ENCODE results near the gene SPATA13.

DNA sequence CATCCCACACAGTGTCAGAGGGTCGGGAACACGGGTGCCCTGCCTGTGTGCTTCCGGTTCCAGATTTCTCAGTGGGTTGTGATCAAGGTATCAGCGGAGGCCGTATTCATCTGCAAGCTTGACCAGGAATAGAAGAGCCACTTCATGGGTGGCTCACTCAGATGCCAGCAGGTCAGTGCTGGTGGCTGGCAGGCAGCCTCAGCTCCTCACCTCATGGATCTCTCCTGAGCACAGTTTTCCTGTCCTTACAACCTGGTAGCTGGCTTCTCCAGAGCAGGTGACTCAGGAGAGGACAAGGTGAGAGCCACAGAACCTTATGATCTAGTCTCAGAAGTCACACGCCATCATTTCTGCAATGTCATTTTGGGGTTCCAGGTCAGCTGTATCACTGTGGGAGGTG is 44.8 kb upstream of the SPATA13 start:
- no peak for TF ChIP-seq EZH2 (IDR thresholded peaks at IDR 0.05; ENCODE audit: borderline replicate concordance, low read depth, low read length, severe bottlenecking)
- TF ChIP-seq, protein P1, sequence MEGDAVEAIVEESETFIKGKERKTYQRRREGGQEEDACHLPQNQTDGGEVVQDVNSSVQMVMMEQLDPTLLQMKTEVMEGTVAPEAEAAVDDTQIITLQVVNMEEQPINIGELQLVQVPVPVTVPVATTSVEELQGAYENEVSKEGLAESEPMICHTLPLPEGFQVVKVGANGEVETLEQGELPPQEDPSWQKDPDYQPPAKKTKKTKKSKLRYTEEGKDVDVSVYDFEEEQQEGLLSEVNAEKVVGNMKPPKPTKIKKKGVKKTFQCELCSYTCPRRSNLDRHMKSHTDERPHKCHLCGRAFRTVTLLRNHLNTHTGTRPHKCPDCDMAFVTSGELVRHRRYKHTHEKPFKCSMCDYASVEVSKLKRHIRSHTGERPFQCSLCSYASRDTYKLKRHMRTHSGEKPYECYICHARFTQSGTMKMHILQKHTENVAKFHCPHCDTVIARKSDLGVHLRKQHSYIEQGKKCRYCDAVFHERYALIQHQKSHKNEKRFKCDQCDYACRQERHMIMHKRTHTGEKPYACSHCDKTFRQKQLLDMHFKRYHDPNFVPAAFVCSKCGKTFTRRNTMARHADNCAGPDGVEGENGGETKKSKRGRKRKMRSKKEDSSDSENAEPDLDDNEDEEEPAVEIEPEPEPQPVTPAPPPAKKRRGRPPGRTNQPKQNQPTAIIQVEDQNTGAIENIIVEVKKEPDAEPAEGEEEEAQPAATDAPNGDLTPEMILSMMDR (IDR thresholded peaks at IDR 0.05; ENCODE audit: borderline replicate concordance, extremely low read depth, low read length, poor library complexity, severe bottlenecking), result no peak

Measured in DND-41 (cell line).